ENCODE measurements around the gene PSMB11.
A peak's percentile ranks its signal among the peaks of the same experiment; 100 is the strongest.

Gene PSMB11

GRCh38 chr14:23033801-23034497 lies 8.1 kb upstream of the PSMB11 start:
- no peak for TF ChIP-seq FOXP2 (optimal IDR thresholded peaks at IDR 0.05; ENCODE audit: borderline replicate concordance, extremely low read depth, extremely low read length, insufficient read depth)
- no peak for TF ChIP-seq POLR2AphosphoS5 (IDR thresholded peaks at IDR 0.05; ENCODE audit: low read depth, low read length)

- TF ChIP-seq REST (IDR thresholded peaks at IDR 0.05; ENCODE audit: insufficient read depth in 1 of 2, low read depth in 2 of 2, low read length in 2 of 2) (no peak), FOXP2 (optimal IDR thresholded peaks at IDR 0.05; ENCODE audit: borderline replicate concordance, extremely low read depth, extremely low read length, insufficient read depth) (no peak), TAF1 (IDR thresholded peaks at IDR 0.05; ENCODE audit: borderline replicate concordance, insufficient read depth, low read length) (peak; percentile 72; the same call in 1 of the 2 replicates), SIN3A (IDR thresholded peaks at IDR 0.05; ENCODE audit: borderline replicate concordance, insufficient read depth, low read length) (peak; percentile 18; the same call in 1 of the 2 replicates), POLR2AphosphoS5 (IDR thresholded peaks at IDR 0.05; ENCODE audit: low read depth, low read length) (peak; percentile 66)
Measured at GRCh38 chr14:23034498-23035302, 7.3 kb upstream of the PSMB11 start, which contains the start of gene PSMB5. PSMB5 (minus strand) TSS chr14:23034900; CDS start chr14:23034881, 19 bp downstream.

- TF ChIP-seq REST (IDR thresholded peaks at IDR 0.05; ENCODE audit: insufficient read depth in 1 of 2, low read depth in 2 of 2, low read length in 2 of 2) (no peak), FOXP2 (optimal IDR thresholded peaks at IDR 0.05; ENCODE audit: borderline replicate concordance, extremely low read depth, extremely low read length, insufficient read depth) (no peak), SIN3A (IDR thresholded peaks at IDR 0.05; ENCODE audit: borderline replicate concordance, insufficient read depth, low read length) (no peak), TAF1 (IDR thresholded peaks at IDR 0.05; ENCODE audit: borderline replicate concordance, insufficient read depth, low read length) (no peak), POLR2AphosphoS5 (IDR thresholded peaks at IDR 0.05; ENCODE audit: low read depth, low read length) (no peak)
Measured at GRCh38 chr14:23035303-23036144, 6.5 kb upstream of the PSMB11 start.

GRCh38 chr14:23040100-23040499 lies 1.9 kb upstream of the PSMB11 start:
- TF ChIP-seq REST (IDR thresholded peaks at IDR 0.05; ENCODE audit: insufficient read depth in 1 of 2, low read depth in 2 of 2, low read length in 2 of 2) (no peak), SIN3A (IDR thresholded peaks at IDR 0.05; ENCODE audit: borderline replicate concordance, insufficient read depth, low read length) (no peak), POLR2AphosphoS5 (IDR thresholded peaks at IDR 0.05; ENCODE audit: low read depth, low read length) (no peak), TAF1 (IDR thresholded peaks at IDR 0.05; ENCODE audit: borderline replicate concordance, insufficient read depth, low read length) (no peak)

- no peak for TF ChIP-seq TAF1 (IDR thresholded peaks at IDR 0.05; ENCODE audit: borderline replicate concordance, insufficient read depth, low read length)
- TF ChIP-seq FOXP2 (optimal IDR thresholded peaks at IDR 0.05; ENCODE audit: borderline replicate concordance, extremely low read depth, extremely low read length, insufficient read depth) = no peak
- TF ChIP-seq POLR2AphosphoS5 (IDR thresholded peaks at IDR 0.05; ENCODE audit: low read depth, low read length) = no peak
- TF ChIP-seq REST (IDR thresholded peaks at IDR 0.05; ENCODE audit: insufficient read depth in 1 of 2, low read depth in 2 of 2, low read length in 2 of 2) = no peak
- TF ChIP-seq SIN3A (IDR thresholded peaks at IDR 0.05; ENCODE audit: borderline replicate concordance, insufficient read depth, low read length) = no peak
Measured at GRCh38 chr14:23041729-23042128, 283 bp upstream of the PSMB11 start.
